ENCODE results near the gene SLC17A2. TPM values are rescaled to one million over a fixed set of nuclear protein-coding genes. Genes with fewer than 3 reads are reported as not detected.

Gene SLC17A2
- total RNA-seq, 1 donor from 2014 or later, result not detected

- H3K27me3 Mint-ChIP-seq, result no peaks in the 10 kb centered on the region
- intact Hi-C loops (cut with micrococcal nuclease), result loop anchor here (5.0 kb wide), 1 partner anchor 918 kb away; no protein-coding TSS in a partner anchor
- POLR2A ChIA-PET, result interaction anchor here (4.7 kb wide), 1 partner anchor 32 kb away, joined by 58 read pairs; no protein-coding TSS in a partner anchor
- ATAC-seq (ENCODE audit: low read depth), result no peak
- peaks cover 20% of the 10 kb centered on the region for H3K36me3 Mint-ChIP-seq (ENCODE audit: low read depth)
- no peak for DNase-seq
- no peak overlapping the region for H3K4me3 Mint-ChIP-seq
- H3K27ac Mint-ChIP-seq, result peak overlapping the region; percentile 63
- CTCF ChIA-PET, result interaction anchor here (0.9 kb wide), 1 partner anchor 32 kb away, joined by 3 read pairs; no protein-coding TSS in a partner anchor
- H3K4me1 Mint-ChIP-seq, result peaks cover 63% of the 10 kb centered on the region
- TF ChIP-seq, protein P1, sequence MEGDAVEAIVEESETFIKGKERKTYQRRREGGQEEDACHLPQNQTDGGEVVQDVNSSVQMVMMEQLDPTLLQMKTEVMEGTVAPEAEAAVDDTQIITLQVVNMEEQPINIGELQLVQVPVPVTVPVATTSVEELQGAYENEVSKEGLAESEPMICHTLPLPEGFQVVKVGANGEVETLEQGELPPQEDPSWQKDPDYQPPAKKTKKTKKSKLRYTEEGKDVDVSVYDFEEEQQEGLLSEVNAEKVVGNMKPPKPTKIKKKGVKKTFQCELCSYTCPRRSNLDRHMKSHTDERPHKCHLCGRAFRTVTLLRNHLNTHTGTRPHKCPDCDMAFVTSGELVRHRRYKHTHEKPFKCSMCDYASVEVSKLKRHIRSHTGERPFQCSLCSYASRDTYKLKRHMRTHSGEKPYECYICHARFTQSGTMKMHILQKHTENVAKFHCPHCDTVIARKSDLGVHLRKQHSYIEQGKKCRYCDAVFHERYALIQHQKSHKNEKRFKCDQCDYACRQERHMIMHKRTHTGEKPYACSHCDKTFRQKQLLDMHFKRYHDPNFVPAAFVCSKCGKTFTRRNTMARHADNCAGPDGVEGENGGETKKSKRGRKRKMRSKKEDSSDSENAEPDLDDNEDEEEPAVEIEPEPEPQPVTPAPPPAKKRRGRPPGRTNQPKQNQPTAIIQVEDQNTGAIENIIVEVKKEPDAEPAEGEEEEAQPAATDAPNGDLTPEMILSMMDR (IDR thresholded peaks at IDR 0.05), result no peak
- no peaks in the 10 kb centered on the region for H3K9me3 Mint-ChIP-seq
Observed at GRCh38 chr6:25959890-25960536, 29.5 kb upstream of the SLC17A2 start.

- Mint-ChIP-seq H3K27me3 (no peaks in the 10 kb centered on the region), H3K4me3 (peak overlapping the region; percentile 29), H3K4me1 (peaks cover 51% of the 10 kb centered on the region), H3K9me3 (no peaks in the 10 kb centered on the region), H3K36me3 (ENCODE audit: low read depth) (peaks cover 10% of the 10 kb centered on the region), H3K27ac (peak overlapping the region; percentile 54)
- DNase-seq, result no peak
- POLR2A ChIA-PET, result interaction anchor here (1.6 kb wide), 1 partner anchor 34 kb away, joined by 6 read pairs; no protein-coding TSS in a partner anchor
- CTCF ChIA-PET, result interaction anchor here (0.7 to 1.5 kb wide), 3 partner anchors 34 to 170 kb away, joined by 3 to 4 read pairs (median 3); no protein-coding TSS in a partner anchor
- no peak for ATAC-seq (ENCODE audit: low read depth)
- TF ChIP-seq, protein P1 (IDR thresholded peaks at IDR 0.05), result no peak
- intact Hi-C loops (cut with micrococcal nuclease), result no loop called here
Observed at GRCh38 chr6:25958700-25959162, 28.2 kb upstream of the SLC17A2 start.

GRCh38 chr6:25956226-25956625 lies 25.7 kb upstream of the SLC17A2 start:
- CTCF ChIA-PET, result no interaction called here
- Mint-ChIP-seq H3K4me3 (no peak overlapping the region), H3K36me3 (ENCODE audit: low read depth) (no peaks in the 10 kb centered on the region), H3K27ac (no peak overlapping the region), H3K9me3 (no peaks in the 10 kb centered on the region), H3K27me3 (no peaks in the 10 kb centered on the region), H3K4me1 (peaks cover 33% of the 10 kb centered on the region)
- no peak for ATAC-seq (ENCODE audit: low read depth)
- DNase-seq, result no peak
- intact Hi-C loops (cut with micrococcal nuclease), result no loop called here
- TF ChIP-seq, protein P1 (IDR thresholded peaks at IDR 0.05), result no peak
- POLR2A ChIA-PET, result no interaction called here

- peaks cover 18% of the 10 kb centered on the region for H3K4me1 Mint-ChIP-seq
- no peak overlapping the region for H3K27ac Mint-ChIP-seq
- no peaks in the 10 kb centered on the region for H3K9me3 Mint-ChIP-seq
- H3K36me3 Mint-ChIP-seq (ENCODE audit: low read depth), result no peaks in the 10 kb centered on the region
- ATAC-seq (ENCODE audit: low read depth) (no peak), DNase-seq (no peak)
- H3K4me3 Mint-ChIP-seq, result no peak overlapping the region
- POLR2A ChIA-PET, result no interaction called here
- TF ChIP-seq, protein P1 (IDR thresholded peaks at IDR 0.05), result no peak
- CTCF ChIA-PET, result no interaction called here
- intact Hi-C loops (cut with micrococcal nuclease), result no loop called here
- H3K27me3 Mint-ChIP-seq, result no peaks in the 10 kb centered on the region
Observed at GRCh38 chr6:25954756-25955155, 24.3 kb upstream of the SLC17A2 start.

DNA sequence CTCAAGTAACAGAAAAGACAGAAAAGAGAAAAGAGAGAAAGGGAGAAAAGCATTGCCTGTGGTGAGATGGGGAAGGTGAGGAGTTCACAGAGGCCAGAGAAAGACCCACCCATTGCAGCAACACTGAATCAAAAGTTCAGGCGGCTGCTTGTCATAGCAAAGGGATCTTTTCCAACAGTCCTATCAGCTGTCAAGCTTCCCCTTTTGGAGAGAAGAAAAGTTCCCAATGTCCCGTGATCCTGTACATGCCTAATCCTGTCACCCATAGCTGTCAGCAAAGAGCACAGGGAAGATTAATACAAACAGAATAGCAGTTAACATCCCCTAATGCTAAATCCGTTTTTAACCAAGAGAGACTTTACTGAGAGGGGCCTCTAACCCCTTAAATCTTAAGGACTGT lies 23.2 kb upstream of the SLC17A2 start:
- no peaks in the 10 kb centered on the region for H3K9me3 Mint-ChIP-seq
- intact Hi-C loops (cut with micrococcal nuclease), result no loop called here

More for the DNA sequence above, 23.2 kb upstream of the SLC17A2 start:
- CTCF ChIA-PET, result no interaction called here
- ATAC-seq (ENCODE audit: low read depth) (no peak), DNase-seq (no peak)
- no peak overlapping the region for H3K4me3 Mint-ChIP-seq
- no peaks in the 10 kb centered on the region for H3K27me3 Mint-ChIP-seq
- H3K4me1 Mint-ChIP-seq, result peaks cover 8% of the 10 kb centered on the region
- POLR2A ChIA-PET, result no interaction called here
- H3K36me3 Mint-ChIP-seq (ENCODE audit: low read depth), result no peaks in the 10 kb centered on the region
- TF ChIP-seq, protein P1 (IDR thresholded peaks at IDR 0.05), result no peak
- H3K27ac Mint-ChIP-seq, result no peak overlapping the region

Measured in activated B cell treated with CpG ODN at 0.5 μM for 24 hours (primary cell).